ENCODE results near the gene SMARCA2. TPM values are rescaled to one million over a fixed set of nuclear protein-coding genes. Genes with fewer than 3 reads are reported as not detected.

SMARCA2 gene
- total RNA-seq, 1 experiment from 2014 or later: 0.92 TPM

DNA sequence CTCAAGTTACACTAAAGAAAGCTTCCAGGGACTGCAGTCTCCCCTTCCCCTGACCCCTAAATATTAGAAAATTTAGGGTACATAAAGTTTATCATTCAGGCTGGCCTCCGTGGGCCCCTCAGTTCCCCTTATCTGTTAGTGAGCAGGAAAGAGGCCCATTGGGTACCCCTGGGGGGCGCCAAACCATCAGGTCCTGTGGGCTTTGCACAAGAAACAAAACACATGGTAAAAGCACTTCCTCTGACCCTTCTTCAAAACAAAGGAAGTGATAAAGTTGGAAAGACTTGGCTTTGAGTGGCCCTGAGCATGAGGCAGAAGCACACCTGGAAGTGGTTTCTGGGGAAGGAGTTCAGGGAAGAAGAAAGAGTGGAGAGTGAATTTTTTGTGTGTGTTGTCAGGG is 213.0 kb downstream of the SMARCA2 start:
- peak; percentile 21 for DNase-seq (ENCODE audit: low spot score)
- in situ Hi-C loops (cut with HindIII; ENCODE audit: low sequenced_read_pairs): no loop called here

DNA sequence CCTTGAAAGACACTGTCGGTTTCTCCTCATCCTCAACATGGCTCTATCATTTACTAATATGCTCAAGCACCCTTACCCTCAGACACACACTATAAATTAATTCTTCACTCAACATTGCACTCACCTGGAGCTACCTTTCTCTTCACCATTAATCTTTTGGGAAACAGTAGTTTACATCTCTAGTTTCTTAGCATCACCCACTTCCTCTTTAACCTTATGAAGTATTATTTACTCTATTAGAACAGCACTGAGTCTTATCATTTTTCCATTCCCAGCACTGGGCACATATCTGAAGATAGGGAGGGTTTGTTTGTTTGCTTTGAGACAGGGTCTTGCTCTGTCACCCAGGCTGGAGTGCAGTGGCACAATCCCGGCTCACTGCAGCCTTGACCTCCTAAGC is 213.5 kb downstream of the SMARCA2 start:
- DNase-seq (ENCODE audit: low spot score): no peak
- in situ Hi-C loops (cut with HindIII; ENCODE audit: low sequenced_read_pairs): no loop called here

DNA sequence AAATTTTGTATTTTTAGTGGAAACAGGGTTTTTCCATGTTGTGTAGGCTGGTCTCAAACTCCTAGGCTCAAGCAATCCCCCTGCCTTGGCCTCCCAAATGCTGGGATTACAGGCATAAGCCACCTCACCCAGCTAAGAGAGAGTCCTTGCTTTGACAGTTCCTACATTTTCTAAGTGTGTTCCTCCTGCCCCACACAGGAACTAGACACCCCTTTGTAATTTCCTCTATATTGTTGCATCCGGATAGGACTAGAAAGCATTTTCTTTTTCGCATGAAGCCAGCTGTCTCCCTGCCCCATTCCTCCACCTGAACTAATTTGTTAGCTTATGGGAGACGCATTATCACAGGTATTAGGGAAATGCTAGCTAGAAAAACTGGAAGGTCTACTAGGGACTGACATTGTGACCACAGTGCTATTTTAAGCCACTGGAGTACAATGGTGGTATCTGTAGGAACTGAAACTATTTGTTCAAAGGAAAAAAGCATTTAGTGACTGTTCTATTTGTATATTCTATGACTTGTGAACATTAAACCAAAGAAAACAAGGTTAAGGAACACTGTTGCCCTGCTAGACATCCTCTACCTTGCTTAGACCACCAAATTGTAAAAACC is 214.1 kb downstream of the SMARCA2 start:
- in situ Hi-C loops (cut with HindIII; ENCODE audit: low sequenced_read_pairs): no loop called here
- DNase-seq (ENCODE audit: low spot score): no peak

DNA sequence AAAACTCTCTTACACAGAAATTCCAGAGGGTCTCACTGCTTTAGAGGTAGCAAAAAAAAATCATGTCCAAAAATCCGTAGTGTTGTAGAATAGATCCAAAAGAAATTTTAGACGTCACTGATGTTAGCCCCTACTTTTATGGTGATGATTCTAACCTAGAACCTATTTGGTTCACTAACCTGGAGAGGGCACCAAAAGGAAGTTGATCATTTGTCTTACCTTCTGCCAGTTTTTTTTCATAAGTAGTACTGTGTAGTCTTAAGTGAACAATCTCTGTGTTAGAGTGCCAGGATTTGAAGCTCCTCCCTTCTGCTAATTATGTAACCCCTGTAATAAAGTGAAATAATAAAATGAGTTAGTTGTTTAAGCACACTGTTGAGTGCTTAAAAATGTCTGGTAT is 215.2 kb downstream of the SMARCA2 start:
- no peak for DNase-seq (ENCODE audit: low spot score)
- in situ Hi-C loops (cut with HindIII; ENCODE audit: low sequenced_read_pairs): no loop called here

DNA sequence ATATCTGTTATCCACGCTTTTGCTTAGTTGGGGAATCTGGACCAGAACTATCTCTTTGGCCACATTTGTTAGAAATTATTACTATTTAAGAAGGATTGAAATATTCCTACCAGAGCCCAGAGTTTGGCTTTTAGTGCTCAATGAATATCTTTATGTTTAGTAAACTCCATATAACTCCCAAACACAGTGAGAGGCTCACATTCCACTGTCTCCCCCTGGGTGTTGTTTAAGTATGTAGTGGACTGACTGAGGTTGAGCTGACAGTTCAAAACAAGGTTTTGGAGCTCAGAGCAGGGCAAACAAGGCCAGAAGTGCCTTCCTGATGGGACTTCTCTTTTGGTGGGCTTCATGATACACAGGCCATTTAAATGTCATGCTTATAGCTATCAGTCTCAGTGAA is 216.0 kb downstream of the SMARCA2 start:
- in situ Hi-C loops (cut with HindIII; ENCODE audit: low sequenced_read_pairs): no loop called here
- no peak for DNase-seq (ENCODE audit: low spot score)

DNA sequence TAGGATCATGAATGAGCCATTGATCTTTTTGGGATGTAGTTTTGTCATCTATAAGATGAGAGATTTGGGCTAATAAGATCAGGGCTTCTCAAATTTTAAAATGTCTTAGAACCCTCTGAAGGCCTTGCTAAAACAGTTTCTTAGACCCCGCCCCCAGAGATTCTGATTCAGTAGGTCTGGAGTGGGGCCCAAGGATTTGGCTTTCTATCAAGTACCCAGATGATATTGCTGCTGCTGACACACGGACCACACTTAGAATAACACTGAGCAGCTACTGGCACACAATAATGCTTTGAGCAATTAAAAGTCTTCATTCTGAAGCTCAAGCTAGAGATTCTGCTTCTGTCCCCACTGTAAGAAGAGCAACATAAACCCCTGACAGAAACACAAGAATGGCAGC is 216.7 kb downstream of the SMARCA2 start:
- no peak for DNase-seq (ENCODE audit: low spot score)
- in situ Hi-C loops (cut with HindIII; ENCODE audit: low sequenced_read_pairs): no loop called here

DNA sequence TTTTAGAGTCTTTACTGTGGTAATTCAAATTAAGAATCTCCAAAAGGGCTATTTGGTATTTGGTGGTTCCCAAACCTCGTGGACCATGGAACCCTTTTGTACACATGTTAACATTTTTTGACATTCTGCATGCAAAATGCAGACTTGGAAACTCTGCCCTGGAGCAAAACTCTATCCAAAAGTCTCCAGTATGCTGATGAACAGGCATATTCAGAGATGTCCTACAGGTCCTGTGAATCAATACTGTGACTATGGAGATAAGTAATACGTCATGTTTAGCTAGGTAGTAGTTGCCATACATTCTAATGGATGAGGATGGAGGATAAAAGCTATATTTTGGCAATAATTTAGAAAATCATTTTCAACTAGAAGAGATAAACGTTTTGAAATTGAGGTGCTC is 218.1 kb downstream of the SMARCA2 start:
- no peak for DNase-seq (ENCODE audit: low spot score)
- in situ Hi-C loops (cut with HindIII; ENCODE audit: low sequenced_read_pairs): no loop called here

DNA sequence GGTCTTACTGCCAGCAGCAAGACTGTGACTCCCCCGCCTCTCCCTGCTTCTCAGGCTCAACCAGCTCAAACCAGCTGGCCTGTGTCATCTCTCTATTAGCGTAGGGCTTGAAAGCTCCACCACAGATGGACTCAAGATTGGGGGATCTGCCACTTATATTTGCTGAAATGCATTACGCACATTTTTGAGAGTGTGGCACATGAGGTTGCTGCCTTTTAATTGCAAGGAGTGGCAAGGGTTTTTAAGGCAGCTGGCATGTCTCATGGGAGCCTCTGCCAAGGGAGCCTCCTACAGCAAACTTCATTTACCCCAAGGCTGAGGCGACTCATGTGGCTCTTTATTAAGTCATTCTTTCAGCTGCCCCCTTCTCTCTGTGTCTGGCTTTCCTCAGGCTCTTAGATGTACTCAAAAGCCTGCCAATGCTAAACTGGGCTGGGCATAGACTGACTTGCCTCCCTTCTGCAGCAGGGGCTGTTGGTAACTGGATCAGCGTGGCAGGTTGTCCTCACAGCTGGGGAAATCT is 219.3 kb downstream of the SMARCA2 start:
- in situ Hi-C loops (cut with HindIII; ENCODE audit: low sequenced_read_pairs): no loop called here
- no peak for DNase-seq (ENCODE audit: low spot score)

DNA sequence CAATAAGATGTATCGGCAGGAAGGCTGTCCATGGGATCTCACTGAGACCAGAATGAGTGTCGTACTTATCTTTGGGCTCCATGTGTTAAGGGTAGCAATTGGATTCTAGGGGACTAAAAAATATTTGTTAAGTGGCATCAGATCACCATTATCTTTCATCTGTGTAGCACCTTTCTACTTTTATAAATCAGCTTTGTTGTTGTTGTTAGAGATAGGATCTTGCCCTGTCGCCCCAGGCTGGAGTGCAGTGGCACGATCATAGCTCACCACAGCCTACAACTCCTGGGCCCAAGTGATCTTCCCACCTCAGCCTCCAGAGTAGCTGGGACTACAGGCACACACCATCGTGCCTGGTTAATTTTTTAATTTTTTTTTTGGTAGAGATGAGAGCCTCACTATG is 220.5 kb downstream of the SMARCA2 start:
- no peak for DNase-seq (ENCODE audit: low spot score)
- in situ Hi-C loops (cut with HindIII; ENCODE audit: low sequenced_read_pairs): no loop called here

DNA sequence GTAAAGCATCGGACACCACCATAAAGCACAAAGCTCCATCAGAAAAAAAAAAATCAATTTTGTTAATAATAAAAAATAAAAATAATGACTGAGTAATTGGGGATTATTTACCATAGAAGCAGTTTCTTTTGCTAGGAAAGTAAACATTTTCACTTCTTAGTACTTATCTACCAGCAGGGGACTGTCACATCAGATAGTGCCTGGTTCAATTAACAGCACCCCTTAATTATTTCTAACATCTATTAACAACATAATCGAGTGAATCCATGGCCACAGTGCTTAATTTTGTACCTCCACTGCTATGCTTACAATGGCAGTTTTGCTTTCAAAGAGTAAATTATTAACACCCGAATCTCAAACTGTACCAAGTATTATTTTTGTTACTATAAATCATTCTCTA is 221.7 kb downstream of the SMARCA2 start:
- in situ Hi-C loops (cut with HindIII; ENCODE audit: low sequenced_read_pairs): no loop called here
- no peak for DNase-seq (ENCODE audit: low spot score)

DNA sequence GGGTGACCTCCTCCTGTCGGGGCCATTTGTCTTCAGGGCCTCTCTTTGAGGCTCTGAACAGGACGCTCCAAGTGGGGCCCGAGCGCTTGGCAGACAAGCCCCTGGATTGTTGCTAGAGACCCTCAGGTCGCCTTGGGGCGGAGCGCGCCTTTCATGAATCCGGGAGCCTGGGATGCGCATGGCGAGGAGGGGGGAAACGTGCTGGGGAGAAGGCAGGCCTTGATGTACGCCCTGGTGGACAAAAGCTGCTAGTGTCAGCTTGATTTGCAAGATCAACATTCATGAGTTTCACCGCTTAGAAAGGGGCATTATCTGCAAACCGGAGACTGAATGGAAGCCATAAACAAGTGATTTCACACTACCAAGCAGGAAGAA is 226.3 kb downstream of the SMARCA2 start:
- peak; percentile 87 for DNase-seq (ENCODE audit: low spot score)

DNA sequence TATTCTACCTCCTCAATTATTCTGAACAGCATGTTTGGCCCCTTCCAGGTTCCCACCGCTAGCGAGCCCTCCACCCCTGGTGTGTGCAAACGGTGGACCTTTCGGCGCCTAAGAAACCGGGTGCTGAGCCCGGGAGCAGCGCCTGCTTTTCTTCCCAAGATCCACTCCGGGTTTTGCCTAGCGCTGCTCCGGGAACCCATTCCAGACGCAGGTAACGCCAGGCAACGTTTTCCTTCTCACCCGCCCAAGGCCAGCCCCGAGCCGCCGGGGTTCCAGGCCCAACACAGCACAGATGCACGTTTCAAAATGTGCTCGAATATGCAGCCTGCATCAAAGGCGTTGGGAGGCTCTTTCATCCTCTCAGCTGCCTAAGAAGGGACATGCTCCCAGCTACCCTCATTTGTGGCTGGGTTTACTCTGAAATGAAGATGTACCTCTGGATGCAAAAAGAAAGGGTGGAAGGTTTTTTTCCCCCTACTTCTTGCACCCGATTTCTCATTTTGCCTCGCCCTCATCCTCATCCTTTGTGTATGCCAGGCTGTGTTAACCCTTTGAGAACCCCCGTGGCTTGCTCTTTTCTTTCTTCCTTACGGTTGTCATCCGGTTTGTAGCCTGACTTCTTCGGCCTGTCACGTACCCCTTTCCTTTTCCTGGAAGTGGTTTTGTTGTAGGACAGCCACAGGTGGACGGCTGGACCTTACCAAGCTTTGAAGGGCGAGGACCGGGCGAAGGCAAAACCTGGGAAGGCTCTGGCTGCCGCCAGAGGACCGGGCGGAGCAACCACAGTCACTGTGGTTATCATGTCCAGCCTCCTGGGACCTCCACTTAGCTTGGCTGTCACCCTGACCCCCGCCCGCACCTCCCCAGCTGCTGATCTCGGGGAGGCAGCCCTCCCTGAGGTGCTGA is 226.9 kb downstream of the SMARCA2 start:
- DNase-seq (ENCODE audit: low spot score): peak; percentile 92
- in situ Hi-C loops (cut with HindIII; ENCODE audit: low sequenced_read_pairs): no loop called here

More for the DNA sequence above, 226.3 kb downstream of the SMARCA2 start:
- in situ Hi-C loops (cut with HindIII; ENCODE audit: low sequenced_read_pairs): no loop called here

DNA sequence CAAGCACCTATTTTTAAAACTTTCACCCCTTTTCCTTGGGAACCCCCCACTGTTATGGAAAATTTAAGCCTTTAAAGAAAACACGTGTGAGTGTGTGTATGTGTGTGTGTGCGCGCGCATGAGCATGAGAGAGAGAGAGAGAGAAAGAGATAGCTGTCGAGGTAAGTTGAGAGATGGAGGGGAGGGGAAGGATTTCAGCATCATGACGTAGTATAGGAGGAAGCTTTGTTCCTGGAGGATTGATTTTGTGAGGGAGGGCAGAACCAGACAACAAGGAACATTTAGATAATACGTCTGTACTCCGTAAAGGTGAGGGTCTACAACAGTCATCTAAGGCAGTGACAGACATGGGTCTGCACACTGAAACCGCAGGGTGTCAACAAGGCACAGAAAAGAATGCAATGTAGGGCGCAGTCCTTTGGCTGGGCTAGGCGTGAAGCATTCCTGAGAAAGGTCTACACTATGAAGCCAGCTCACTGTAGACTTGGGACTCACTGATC is 227.7 kb downstream of the SMARCA2 start:
- DNase-seq (ENCODE audit: low spot score): peak; percentile 55

More for the DNA sequence above, 227.7 kb downstream of the SMARCA2 start:
- in situ Hi-C loops (cut with HindIII; ENCODE audit: low sequenced_read_pairs): no loop called here

Data from G401 (cell line).